ENCODE data around the gene NIF3L1. TPM values are rescaled to one million over a fixed set of nuclear protein-coding genes. Genes with fewer than 3 reads are reported as not detected.

The NIF3L1 gene
- total RNA-seq, 1 experiment from 2014 or later: 55.4 TPM

DNA sequence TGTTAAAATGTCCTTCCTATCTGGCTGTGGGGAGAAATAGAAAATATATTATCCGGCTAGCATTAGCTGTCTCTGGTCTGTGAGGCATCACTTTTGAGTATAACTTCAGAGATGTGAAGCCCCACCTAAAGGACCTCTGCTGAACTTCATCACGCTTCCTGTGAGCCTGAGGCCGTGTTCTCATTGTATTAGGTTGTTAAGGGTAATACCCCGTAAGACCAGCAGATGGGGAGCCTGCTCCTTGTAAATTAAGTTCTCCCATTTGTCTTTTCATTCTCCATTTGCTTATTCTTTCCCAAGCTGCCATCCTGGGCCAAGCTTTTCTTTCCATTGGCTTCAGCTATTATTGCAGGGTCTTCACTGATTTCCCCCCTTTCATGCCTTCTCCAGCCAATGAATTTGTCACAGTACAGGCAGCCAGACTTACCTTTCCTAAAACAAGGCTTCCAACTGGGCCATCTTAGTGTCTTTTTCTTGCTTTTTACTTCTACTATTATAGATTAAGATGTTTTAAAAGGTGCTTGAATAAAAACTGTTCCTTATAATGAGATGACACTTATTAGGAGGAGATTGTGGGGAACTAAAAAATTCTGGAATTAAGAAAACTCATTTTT, 12.4 kb downstream of the NIF3L1 start:
- H3K27me3 Mint-ChIP-seq (ENCODE audit: low read depth): no peaks in the 10 kb centered on the region
- no peak overlapping the region for H2AFZ ChIP-seq (ENCODE audit: low read length)
- H2BK120ac ChIP-seq (ENCODE audit: low read depth, low read length, poor library complexity, severe bottlenecking): no peak overlapping the region
- no peak overlapping the region for H3K23ac ChIP-seq (ENCODE audit: insufficient read length, low read depth, low read length)
- peak; percentile 81 for DNase-seq
- no peak overlapping the region for H2AK5ac ChIP-seq (ENCODE audit: insufficient read length, low read length)
- H4K8ac ChIP-seq (replicated peaks; ENCODE audit: insufficient read length, low read depth, low read length): no peak overlapping the region
- H3K18ac ChIP-seq (ENCODE audit: insufficient read length, low read depth, low read length): no peak overlapping the region
- H3K4me1 ChIP-seq (ENCODE audit: insufficient read depth, low read length): no peaks in the 10 kb centered on the region
- no peaks in the 10 kb centered on the region for H3K27me3 ChIP-seq (ENCODE audit: insufficient read depth, low read length)
- H3K27ac Mint-ChIP-seq: no peak overlapping the region; a peak in 1 of 7 replicates
- no peak overlapping the region for H3K56ac ChIP-seq (ENCODE audit: insufficient read length, low read depth, low read length)
- TF ChIP-seq, protein P1, sequence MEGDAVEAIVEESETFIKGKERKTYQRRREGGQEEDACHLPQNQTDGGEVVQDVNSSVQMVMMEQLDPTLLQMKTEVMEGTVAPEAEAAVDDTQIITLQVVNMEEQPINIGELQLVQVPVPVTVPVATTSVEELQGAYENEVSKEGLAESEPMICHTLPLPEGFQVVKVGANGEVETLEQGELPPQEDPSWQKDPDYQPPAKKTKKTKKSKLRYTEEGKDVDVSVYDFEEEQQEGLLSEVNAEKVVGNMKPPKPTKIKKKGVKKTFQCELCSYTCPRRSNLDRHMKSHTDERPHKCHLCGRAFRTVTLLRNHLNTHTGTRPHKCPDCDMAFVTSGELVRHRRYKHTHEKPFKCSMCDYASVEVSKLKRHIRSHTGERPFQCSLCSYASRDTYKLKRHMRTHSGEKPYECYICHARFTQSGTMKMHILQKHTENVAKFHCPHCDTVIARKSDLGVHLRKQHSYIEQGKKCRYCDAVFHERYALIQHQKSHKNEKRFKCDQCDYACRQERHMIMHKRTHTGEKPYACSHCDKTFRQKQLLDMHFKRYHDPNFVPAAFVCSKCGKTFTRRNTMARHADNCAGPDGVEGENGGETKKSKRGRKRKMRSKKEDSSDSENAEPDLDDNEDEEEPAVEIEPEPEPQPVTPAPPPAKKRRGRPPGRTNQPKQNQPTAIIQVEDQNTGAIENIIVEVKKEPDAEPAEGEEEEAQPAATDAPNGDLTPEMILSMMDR (conservative IDR thresholded peaks at IDR 0.05): peak; percentile 88
- no peaks in the 10 kb centered on the region; a peak in 1 of 4 replicates for H3K4me1 Mint-ChIP-seq
- H2BK5ac ChIP-seq (ENCODE audit: insufficient read length, low read length): no peak overlapping the region
- H3K23me2 ChIP-seq (ENCODE audit: insufficient read length, low read depth, low read length, poor library complexity, severe bottlenecking): no peaks in the 10 kb centered on the region
- H3K4me2 ChIP-seq (ENCODE audit: insufficient read depth, insufficient read length, low read length): no peak overlapping the region
- H3K79me2 ChIP-seq (ENCODE audit: insufficient read depth, low read length): no peaks in the 10 kb centered on the region
- no CpG with 5 or more reads among the region's 4 CpGs for WGBS (ENCODE audit: extremely low coverage, insufficient read length, low lambda C conversion rate)
- peak overlapping the region in 1 of 2 experiments; percentile 21; a peak in 1 of 5 replicates for H3K4me3 Mint-ChIP-seq
- no peak overlapping the region for H2BK15ac ChIP-seq (ENCODE audit: low read depth, low read length)
- H4K5ac ChIP-seq (ENCODE audit: insufficient read length, low read depth, low read length): no peak overlapping the region
- H3K36me3 Mint-ChIP-seq (ENCODE audit: insufficient read depth in 1 of 3, low read depth in 3 of 3): peaks cover 35 to 65% (median 58%) of the 10 kb centered on the region in 3 experiments; a peak in 6 of 7 replicates
- H3K27ac ChIP-seq (ENCODE audit: insufficient read length, low read depth, low read length): no peak overlapping the region
- no peak overlapping the region for H2BK12ac ChIP-seq (ENCODE audit: insufficient read length, low read depth, low read length)
- H3K14ac ChIP-seq (ENCODE audit: insufficient read depth, low read length): no peak overlapping the region
- no peak overlapping the region for H3K9ac ChIP-seq (ENCODE audit: extremely low read depth, insufficient read length, low read length)
- H3K79me1 ChIP-seq (ENCODE audit: insufficient read depth, low read depth, low read length, poor library complexity, severe bottlenecking): no peaks in the 10 kb centered on the region
- no peak overlapping the region for H3K4ac ChIP-seq (ENCODE audit: low read depth, low read length)
- H3T11ph ChIP-seq (ENCODE audit: low read length): no peak overlapping the region
- no peak overlapping the region for H4K91ac ChIP-seq (ENCODE audit: insufficient read length, low read depth, low read length)
- H2BK20ac ChIP-seq (ENCODE audit: low read depth, low read length, poor library complexity, severe bottlenecking): no peak overlapping the region
- H3K9me3 Mint-ChIP-seq: no peaks in the 10 kb centered on the region
- H3K9me3 ChIP-seq (ENCODE audit: control insufficient read depth, low read depth, low read length): no peaks in the 10 kb centered on the region
- no peaks in the 10 kb centered on the region for H4K20me1 ChIP-seq (ENCODE audit: control insufficient read depth, insufficient read depth, insufficient read length)

All from H9 (cell line).